K562 (cell line): ENCODE measurements around the gene MTMR3. TPM values are rescaled to one million over a fixed set of nuclear protein-coding genes. Genes with fewer than 3 reads are reported as not detected.

Experiments used
- ATAC-seq: fragments of 200-7000 bp; cut with Tn5 transposase; 3 replicates; pipeline ENCODE4 v1.9.1; 2020; ENCODE audit warnings: moderate library complexity
- BruUV-seq: library from RNA; stranded (reverse); fragments of 400-500 nt; replicated peaks from 2 replicates; lab custom pipeline; 2021; lab: Mats Ljungman, UMichigan
- CTCF ChIA-PET: fragments of 300-600 bp; formaldehyde crosslinking; extraction: SDS; loops from one replicate; lab custom pipeline; 2021; ENCODE audit warnings: low intra/inter-chr PET ratio; lab: Yijun Ruan, JAX
- POLR2A ChIA-PET: fragments of 300-600, 350-650 bp; sonication (Branson Sonifier 250); formaldehyde crosslinking; extraction: SDS; loops from one replicate; lab custom pipeline; 2021; ENCODE audit warnings: antibody characterized with exemption, inconsistent platforms; lab: Yijun Ruan, JAX
- DNase-seq, 4 experiments: peaks; one replicate each; pipeline versions ENCODE4 v3.0.0 to v3.0.0-alpha.2; 2011 to 2018; ENCODE audit warnings: low spot score in 3 of 4, mixed read lengths in 3 of 4; ENCODE audit errors: extremely low read depth in 1 of 4
- FAIRE-seq: peaks from 2 replicates; lab custom pipeline; 2011; peaks lifted over from hg19 to GRCh38; lab: Jason Lieb, UNC
- H2AFZ ChIP-seq: 2 replicates; pipeline ENCODE4 v1.6.0; 2011; ENCODE audit warnings: low read depth, low read length, control low read depth, inconsistent platforms
- H3K27ac ChIP-seq: fragments of 200-600 bp; 3 replicates; pipeline ENCODE4 v1.8.0; 2011; ENCODE audit warnings: low read depth, mild to moderate bottlenecking, control low read depth, inconsistent platforms, low read length, moderate library complexity, mixed read lengths; ENCODE audit errors: extremely low read depth
- H3K27me3 ChIP-seq, 2 experiments: fragments of 300-600 bp in 1 of 2; 2 replicates in 1 of 2; 3 replicates in 1 of 2; pipeline versions ENCODE4 v1.6.0 to v1.8.0; 2011; ENCODE audit warnings: inconsistent platforms in 2 of 2, low read length in 2 of 2, mild to moderate bottlenecking in 1 of 2, mixed read lengths in 1 of 2, moderate library complexity in 1 of 2; ENCODE audit not compliant: control insufficient read depth in 2 of 2, insufficient read depth in 2 of 2
- H3K36me3 ChIP-seq: fragments of 300-600 bp; 3 replicates; pipeline ENCODE4 v1.8.0; 2011; ENCODE audit warnings: mild to moderate bottlenecking, low read length, inconsistent platforms; ENCODE audit not compliant: control insufficient read depth, insufficient read depth
- H3K4me1 ChIP-seq, 2 experiments: fragments of 200-600 bp in 1 of 2; replicated peaks in 1 of 2; 2 replicates in 1 of 2; 3 replicates in 1 of 2; pipeline versions ENCODE4 v1.5.1 to v1.8.0; 2011; ENCODE audit warnings: inconsistent platforms in 2 of 2, low read length in 2 of 2, mild to moderate bottlenecking in 1 of 2, mixed read lengths in 1 of 2, moderate library complexity in 1 of 2; ENCODE audit not compliant: control insufficient read depth in 2 of 2, insufficient read depth in 2 of 2
- H3K4me2 ChIP-seq: 2 replicates; pipeline ENCODE4 v1.6.1; 2011; ENCODE audit warnings: low read length, control low read depth, inconsistent platforms, mixed read lengths; ENCODE audit not compliant: insufficient read depth
- H3K4me3 ChIP-seq: fragments of 200-600 bp; sonication (generic), shearing (Covaris generic); 2 replicates; pipeline ENCODE4 v1.5.1; 2016; ENCODE audit warnings: control low read depth, inconsistent platforms
- H3K79me2 ChIP-seq: fragments of 200-600 bp; 3 replicates; pipeline ENCODE4 v1.8.0; 2011; ENCODE audit warnings: low read length, inconsistent platforms; ENCODE audit not compliant: control insufficient read depth, insufficient read depth
- H3K9ac ChIP-seq, 2 experiments: 2 replicates each; pipeline versions ENCODE4 v1.6.0 to v1.6.1; 2011; ENCODE audit warnings: low read depth in 2 of 2, low read length in 2 of 2, control low read depth in 1 of 2, inconsistent platforms in 1 of 2, mild to moderate bottlenecking in 1 of 2, mixed read lengths in 1 of 2; ENCODE audit not compliant: insufficient read depth in 1 of 2
- H3K9me1 ChIP-seq: one replicate; pipeline ENCODE4 v1.6.0; 2011; ENCODE audit warnings: inconsistent platforms, mild to moderate bottlenecking, low read length, moderate library complexity; ENCODE audit not compliant: control insufficient read depth, insufficient read depth
- H3K9me3 ChIP-seq: replicated peaks from 2 replicates; pipeline ENCODE4 v1.5.1; 2011; ENCODE audit warnings: low read depth, low read length, inconsistent platforms; ENCODE audit not compliant: control insufficient read depth, insufficient read depth
- H4K20me1 ChIP-seq: replicated peaks from 2 replicates; pipeline ENCODE4 v1.6.1; 2011; ENCODE audit warnings: low read length, inconsistent platforms, mixed read lengths; ENCODE audit not compliant: control insufficient read depth, insufficient read depth
- CEBPB ChIP-seq: fragments of 450-650 bp; IDR thresholded peaks from 2 replicates; pipeline ENCODE4 v1.6.1; 2016; ENCODE audit warnings: missing genetic modification characterization, missing compliant biosample characterization
- CEBPG ChIP-seq, 3 experiments: fragments of 200-800 bp in 1 of 3; sonication (Bioruptor generic) in 1 of 3; sonication (generic) in 1 of 3; formaldehyde crosslinking in 1 of 3; IDR thresholded peaks in 2 of 3; conservative IDR thresholded peaks in 1 of 3; 2 replicates each; pipeline versions ENCODE4 v1.6.1 to v1.8.0; 2016 to 2022; ENCODE audit warnings: missing compliant biosample characterization in 2 of 3, missing genetic modification characterization in 2 of 3, mild to moderate bottlenecking in 1 of 3, missing genetic modification reagents in 1 of 3
- PHF8 ChIP-seq: fragments of 200-600 bp; sonication (generic); IDR thresholded peaks from 2 replicates; pipeline ENCODE4 v1.6.1; 2012; ENCODE audit warnings: mixed run types, mild to moderate bottlenecking, inconsistent platforms, low read length, moderate library complexity, borderline replicate concordance
- TOE1 ChIP-seq, 2 experiments: fragments of 450-650 bp in 1 of 2; sonication (generic) in 1 of 2; formaldehyde crosslinking in 1 of 2; IDR thresholded peaks; 2 replicates each; pipeline versions ENCODE4 v1.7.1 to v1.8.0; 2016 to 2022; ENCODE audit warnings: borderline replicate concordance in 2 of 2, mild to moderate bottlenecking in 2 of 2, antibody characterized with exemption in 1 of 2, inconsistent platforms in 1 of 2, low read depth in 1 of 2, missing genetic modification reagents in 1 of 2, moderate library complexity in 1 of 2
- ZNF518B ChIP-seq: fragments of 250-450 bp; sonication (Bioruptor Pico); IDR thresholded peaks from 2 replicates; pipeline ENCODE4 v1.5.0; 2021; ENCODE audit warnings: mild to moderate bottlenecking, moderate library complexity
- whole genome bisulfite sequencing: fragments of 100-300 bp; shearing (Covaris generic); methylation state at CpG from one replicate; pipeline ENCODE4 v1.1.6; 2016; ENCODE audit warnings: low coverage, mixed read lengths; ENCODE audit not compliant: insufficient coverage; ENCODE audit errors: missing lambda C conversion rate; 5-methylcytosine and 5-hydroxymethylcytosine counted together
- in situ Hi-C: fragments of 300-500 bp; cut with MboI; formaldehyde crosslinking; loops from 4 replicates; pipeline ENCODE4 v1.15.0; 2018; ENCODE audit warnings: inconsistent platforms, mixed read lengths
- intact Hi-C: fragments of 100-400 bp; cut with micrococcal nuclease; formaldehyde crosslinking; loops from 2 replicates; pipeline ENCODE4 v1.14.2; 2022
- polyA plus RNA-seq, 8 experiments: library from polyadenylated mRNA; depleted of rRNA in 4 of 8; stranded (reverse) in 5 of 8; unstranded in 3 of 8; fragments of >200 nt; fragmentation: Nextera tagmentation in 2 of 8; fragmentation: Illumina TruSeq in 1 of 8; extraction: Ambion mirVana in 2 of 8; extraction: Trizol in 1 of 8; gene quantifications; 2 replicates each; pipeline versions ENCODE4 v1.2.1 to v1.2.3, GENCODE V29; 2011 to 2014; ENCODE audit warnings: inconsistent platforms in 1 of 8, missing spikeins in 1 of 8
- total RNA-seq, 7 experiments: library from RNA; depleted of rRNA in 6 of 7; stranded (reverse); fragments of >200 nt in 6 of 7; fragmentation: Illumina TruSeq in 2 of 7; extraction: Trizol in 2 of 7; gene quantifications; 2 replicates each; pipeline versions ENCODE4 v1.2.1 to v1.2.3, GENCODE V29; 2011 to 2021; ENCODE audit warnings: low replicate concordance in 1 of 7

MTMR3 gene
- total and polyA plus RNA-seq, 9 of the 15 experiments (the other 6 are each of a cell fraction or from before 2014, with no cell fraction given), result 1.6 to 13.7 (median 7.9) TPM

GRCh38 chr22:29901354-29901753 is 18.4 kb downstream of the MTMR3 start:
- Histone ChIP-seq H2AFZ (no peak overlapping the region), H3K27me3 (no peaks in the 10 kb centered on the region), H4K20me1 (no peaks in the 10 kb centered on the region), H3K4me2 (no peak overlapping the region), H3K9me1 (no peaks in the 10 kb centered on the region), H3K4me1 (no peaks in the 10 kb centered on the region; a peak in 1 of 5 replicates), H3K9ac (no peak overlapping the region), H3K9me3 (no peaks in the 10 kb centered on the region), H3K79me2 (peaks cover 63% of the 10 kb centered on the region), H3K27ac (no peak overlapping the region), H3K4me3 (no peak overlapping the region), H3K36me3 (no peaks in the 10 kb centered on the region)
- ATAC-seq (no peak), FAIRE-seq (no peak), DNase-seq (no peak)
- no peak for TF ChIP-seq CEBPG (CRISPR knock-in tag; IDR thresholded peaks at IDR 0.05)
- peak in 1 of 2 experiments; percentile 33; a peak in 1 of 4 replicates for TF ChIP-seq CEBPG (tag; conservative IDR thresholded peaks at IDR 0.05 in 1 of 2, IDR thresholded peaks at IDR 0.05 in 1 of 2)
- no peak for TF ChIP-seq ZNF518B
- peak; percentile 87 for TF ChIP-seq CEBPB
- no peak for TF ChIP-seq PHF8
- no peak for TF ChIP-seq TOE1 (IDR thresholded peaks at IDR 0.05; ENCODE audit: borderline replicate concordance)
- TF ChIP-seq TOE1 (CRISPR knock-in tag; IDR thresholded peaks at IDR 0.05; ENCODE audit: borderline replicate concordance, low read depth), result no peak
- no TSS peak for BruUV-seq
- in situ Hi-C loops (no loop called here), intact Hi-C loops (no loop called here)
- ChIA-PET POLR2A (no interaction called here), CTCF (no interaction called here)
- WGBS, result 58% methylated on average over 1 of the region's 1 CpG
